ENCODE measurements around the gene SLC25A26. TPM values are rescaled to one million over a fixed set of nuclear protein-coding genes. Genes with fewer than 3 reads are reported as not detected.
"Not testable (repeated sequence)": the region's sequence is repeated elsewhere in the genome, so short reads cannot be mapped to it uniquely, and the experiment has no call there.

SLC25A26 gene
- total RNA-seq, 1 donor from 2014 or later: 23.2 TPM

DNA sequence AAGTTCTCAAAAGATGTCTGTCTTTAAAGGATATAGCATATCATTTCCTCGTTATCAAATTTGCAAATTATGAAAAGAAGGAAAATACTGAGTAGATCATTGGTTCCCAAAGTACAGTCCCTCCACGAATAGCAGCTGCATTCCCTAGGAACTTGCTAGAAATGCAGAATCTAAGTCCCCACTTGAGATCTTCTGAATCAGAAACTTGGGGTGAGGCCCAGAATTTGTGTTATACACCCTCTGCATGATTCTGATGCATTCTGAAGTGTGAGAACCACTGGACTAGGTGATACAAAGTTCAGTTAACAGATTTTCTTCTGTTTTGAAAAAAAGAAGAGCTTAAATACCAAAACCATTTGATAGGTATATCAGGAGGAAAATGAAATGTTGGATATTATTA is 77.1 kb downstream of the SLC25A26 start:
- no peak overlapping the region for H3K4me3 Mint-ChIP-seq
- CTCF ChIA-PET: no interaction called here
- no peaks in the 10 kb centered on the region for H3K27me3 Mint-ChIP-seq
- TF ChIP-seq, protein P1, sequence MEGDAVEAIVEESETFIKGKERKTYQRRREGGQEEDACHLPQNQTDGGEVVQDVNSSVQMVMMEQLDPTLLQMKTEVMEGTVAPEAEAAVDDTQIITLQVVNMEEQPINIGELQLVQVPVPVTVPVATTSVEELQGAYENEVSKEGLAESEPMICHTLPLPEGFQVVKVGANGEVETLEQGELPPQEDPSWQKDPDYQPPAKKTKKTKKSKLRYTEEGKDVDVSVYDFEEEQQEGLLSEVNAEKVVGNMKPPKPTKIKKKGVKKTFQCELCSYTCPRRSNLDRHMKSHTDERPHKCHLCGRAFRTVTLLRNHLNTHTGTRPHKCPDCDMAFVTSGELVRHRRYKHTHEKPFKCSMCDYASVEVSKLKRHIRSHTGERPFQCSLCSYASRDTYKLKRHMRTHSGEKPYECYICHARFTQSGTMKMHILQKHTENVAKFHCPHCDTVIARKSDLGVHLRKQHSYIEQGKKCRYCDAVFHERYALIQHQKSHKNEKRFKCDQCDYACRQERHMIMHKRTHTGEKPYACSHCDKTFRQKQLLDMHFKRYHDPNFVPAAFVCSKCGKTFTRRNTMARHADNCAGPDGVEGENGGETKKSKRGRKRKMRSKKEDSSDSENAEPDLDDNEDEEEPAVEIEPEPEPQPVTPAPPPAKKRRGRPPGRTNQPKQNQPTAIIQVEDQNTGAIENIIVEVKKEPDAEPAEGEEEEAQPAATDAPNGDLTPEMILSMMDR (IDR thresholded peaks at IDR 0.05): no peak
- H3K4me1 Mint-ChIP-seq: peaks cover 29% of the 10 kb centered on the region
- POLR2A ChIA-PET: no interaction called here
- no peak for DNase-seq
- no peaks in the 10 kb centered on the region for H3K9me3 Mint-ChIP-seq
- ATAC-seq (ENCODE audit: low read depth): no peak
- H3K36me3 Mint-ChIP-seq (ENCODE audit: low read depth): no peaks in the 10 kb centered on the region
- intact Hi-C loops (cut with micrococcal nuclease): no loop called here
- H3K27ac Mint-ChIP-seq: no peak overlapping the region

DNA sequence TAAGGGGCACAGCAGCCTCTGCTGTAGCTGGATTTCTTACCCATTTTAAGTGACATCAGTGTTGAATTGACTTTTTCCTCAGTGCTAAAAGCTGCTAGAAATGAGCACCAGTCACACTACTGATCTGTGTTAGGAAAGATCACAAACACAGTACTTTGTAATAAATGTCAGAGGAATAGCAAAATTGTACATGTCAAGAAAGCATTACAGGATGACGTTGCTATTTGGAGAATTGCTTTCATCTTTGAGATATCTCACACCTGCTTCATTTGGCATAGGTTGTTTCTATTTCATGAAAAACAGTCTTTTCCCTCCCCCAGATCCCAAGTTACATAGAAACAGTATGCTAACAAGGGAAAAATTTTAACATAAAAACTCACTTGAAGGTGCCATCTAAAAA is 77.8 kb downstream of the SLC25A26 start:
- CTCF ChIA-PET: no interaction called here
- POLR2A ChIA-PET: no interaction called here
- no peaks in the 10 kb centered on the region for H3K36me3 Mint-ChIP-seq (ENCODE audit: low read depth)
- peaks cover 36% of the 10 kb centered on the region for H3K4me1 Mint-ChIP-seq
- no peak overlapping the region for H3K27ac Mint-ChIP-seq
- no peaks in the 10 kb centered on the region for H3K27me3 Mint-ChIP-seq
- no peak overlapping the region for H3K4me3 Mint-ChIP-seq
- TF ChIP-seq, protein P1 (IDR thresholded peaks at IDR 0.05): no peak
- DNase-seq (no peak), ATAC-seq (ENCODE audit: low read depth) (no peak)
- H3K9me3 Mint-ChIP-seq: no peaks in the 10 kb centered on the region
- intact Hi-C loops (cut with micrococcal nuclease): no loop called here

DNA sequence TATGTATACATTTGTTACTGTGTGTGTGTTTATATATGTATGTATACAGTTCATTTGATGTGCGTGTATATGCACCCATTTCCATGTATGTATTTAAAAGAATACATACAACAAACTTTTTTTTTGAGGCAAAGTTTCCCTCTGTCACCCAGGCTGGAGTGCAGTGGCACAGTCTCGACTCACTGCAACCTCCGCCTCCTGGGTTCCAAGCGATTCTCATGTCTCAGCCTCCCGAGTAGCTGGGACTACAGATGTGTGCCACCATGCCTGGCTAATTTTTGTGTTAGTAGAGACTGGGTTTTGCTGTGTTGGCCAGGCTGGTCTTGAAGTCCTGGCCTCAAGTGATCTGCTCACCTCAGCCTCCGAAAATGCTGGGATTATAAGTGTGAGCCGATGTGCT is 78.3 kb downstream of the SLC25A26 start:
- POLR2A ChIA-PET; ATAC-seq (ENCODE audit: low read depth); H3K36me3 Mint-ChIP-seq (ENCODE audit: low read depth); H3K27ac Mint-ChIP-seq; H3K4me3 Mint-ChIP-seq; DNase-seq; CTCF ChIA-PET; intact Hi-C loops (cut with micrococcal nuclease); H3K9me3 Mint-ChIP-seq; H3K27me3 Mint-ChIP-seq: not testable (repeated sequence)
- peaks cover 41% of the 10 kb centered on the region for H3K4me1 Mint-ChIP-seq

DNA sequence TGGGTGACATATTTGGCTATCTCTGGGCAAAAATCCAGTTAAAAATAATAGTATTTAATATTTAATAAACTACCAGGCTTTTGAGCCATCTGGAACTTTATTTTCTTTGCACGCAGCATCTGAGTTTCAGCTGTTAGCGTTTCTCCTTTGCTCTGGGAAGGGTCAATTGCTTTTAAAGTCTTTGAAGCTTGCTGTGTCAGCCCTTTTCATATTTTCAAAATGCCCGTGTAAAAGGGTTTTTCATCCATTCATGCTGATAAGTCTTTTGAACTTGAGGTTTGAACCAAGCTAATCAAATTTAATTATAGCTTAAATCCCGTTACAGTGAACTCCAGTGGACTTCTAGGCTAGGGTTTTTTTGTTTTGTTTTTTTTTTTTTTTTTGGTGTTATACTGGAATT is 79.1 kb downstream of the SLC25A26 start:
- DNase-seq: no peak
- TF ChIP-seq, protein P1 (IDR thresholded peaks at IDR 0.05): no peak
- no peak for ATAC-seq (ENCODE audit: low read depth)
- Mint-ChIP-seq H3K4me3 (no peak overlapping the region), H3K9me3 (no peaks in the 10 kb centered on the region), H3K27ac (no peak overlapping the region), H3K36me3 (ENCODE audit: low read depth) (no peaks in the 10 kb centered on the region), H3K4me1 (peaks cover 49% of the 10 kb centered on the region), H3K27me3 (no peaks in the 10 kb centered on the region)
- ChIA-PET POLR2A (no interaction called here), CTCF (no interaction called here)
- intact Hi-C loops (cut with micrococcal nuclease): loop anchor here (5.0 kb wide), 1 partner anchor 87 kb away; no protein-coding TSS in a partner anchor

DNA sequence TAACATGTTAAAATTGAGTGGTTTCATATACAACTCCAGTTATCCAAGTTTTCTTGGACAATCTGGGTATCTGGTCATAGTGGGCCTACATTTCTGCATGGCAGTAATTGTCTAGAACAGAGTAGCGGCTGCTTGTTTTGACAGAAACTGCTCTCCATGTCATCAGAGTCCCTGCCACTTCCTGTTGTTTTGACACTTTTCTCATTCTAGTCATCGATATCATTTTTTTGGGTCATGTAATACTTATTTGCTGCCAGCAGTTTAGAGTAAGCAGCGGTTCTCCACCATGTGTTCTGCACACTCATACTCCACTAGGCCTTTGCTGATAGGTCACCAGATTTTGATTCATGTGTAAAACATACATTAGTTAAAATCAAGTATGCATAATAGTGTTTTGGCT is 81.5 kb downstream of the SLC25A26 start:
- Mint-ChIP-seq H3K4me3 (peak overlapping the region; percentile 21), H3K36me3 (ENCODE audit: low read depth) (peaks cover 5% of the 10 kb centered on the region), H3K9me3 (no peaks in the 10 kb centered on the region), H3K27ac (peak overlapping the region; percentile 62), H3K27me3 (no peaks in the 10 kb centered on the region), H3K4me1 (peaks cover 51% of the 10 kb centered on the region)
- DNase-seq (no peak), ATAC-seq (ENCODE audit: low read depth) (peak; percentile 54)
- intact Hi-C loops (cut with micrococcal nuclease): loop anchor here (5.0 kb wide), 1 partner anchor 85 kb away; no protein-coding TSS in a partner anchor
- POLR2A ChIA-PET: interaction anchor here (2.7 kb wide), 1 partner anchor 16 kb away, joined by 18 read pairs; no protein-coding TSS in a partner anchor
- TF ChIP-seq, protein P1 (IDR thresholded peaks at IDR 0.05): no peak
- CTCF ChIA-PET: no interaction called here

DNA sequence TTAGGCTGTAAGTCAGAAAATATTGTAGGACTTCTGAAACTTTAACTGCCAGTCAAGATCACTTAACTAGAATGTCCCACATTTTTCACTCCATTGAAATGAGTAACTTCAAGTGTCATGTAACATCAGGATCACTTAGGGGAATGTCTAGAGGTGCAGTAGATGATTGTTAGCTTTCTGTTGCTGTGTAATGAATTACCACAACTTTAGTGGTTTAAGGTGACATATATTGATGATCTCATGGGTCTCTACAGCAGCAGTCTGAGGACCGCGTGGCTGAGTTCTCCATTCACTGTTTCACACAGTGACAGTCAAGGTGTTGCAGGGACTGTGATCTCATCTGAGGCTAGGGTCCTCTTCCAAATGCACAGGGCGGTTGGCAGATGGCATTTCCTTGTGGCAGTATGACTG is 82.7 kb downstream of the SLC25A26 start:
- intact Hi-C loops (cut with micrococcal nuclease): loop anchor here (5.0 kb wide), 1 partner anchor 84 kb away; no protein-coding TSS in a partner anchor
- POLR2A ChIA-PET: interaction anchor here (2.7 kb wide), 1 partner anchor 17 kb away, joined by 18 read pairs; no protein-coding TSS in a partner anchor
- Mint-ChIP-seq H3K9me3 (no peaks in the 10 kb centered on the region), H3K36me3 (ENCODE audit: low read depth) (peaks cover 5% of the 10 kb centered on the region), H3K27ac (peak overlapping the region; percentile 62), H3K4me3 (no peak overlapping the region), H3K27me3 (no peaks in the 10 kb centered on the region), H3K4me1 (peaks cover 46% of the 10 kb centered on the region)
- DNase-seq (no peak), ATAC-seq (ENCODE audit: low read depth) (peak; percentile 34)
- CTCF ChIA-PET: interaction anchor here (1.3 kb wide), 1 partner anchor 16 kb away, joined by 3 read pairs; no protein-coding TSS in a partner anchor
- TF ChIP-seq, protein P1 (IDR thresholded peaks at IDR 0.05): no peak

All from activated B cell treated with CpG ODN at 0.5 μM for 24 hours (primary cell).